ENCODE results near the gene BAIAP2L2.
A peak's percentile ranks its signal among the peaks of the same experiment; 100 is the strongest.
"Not testable (repeated sequence)": the region's sequence is repeated elsewhere in the genome, so short reads cannot be mapped to it uniquely, and the experiment has no call there.

The BAIAP2L2 gene

GRCh38 chr22:38110008-38110862, at the start of gene BAIAP2L2:
TSS of gene BAIAP2L2 (minus strand) at chr22:38110684. CDS start at chr22:38110525, 159 bp downstream.
- Mint-ChIP-seq H3K4me3 (no peak within 1 kb of the TSS), H3K36me3 (peaks cover 12% of the 10 kb centered on the region), H3K9me3 (peaks cover 2% of the 10 kb centered on the region), H3K27ac (peak within 1 kb of the TSS; percentile 87), H3K4me1 (peaks cover 4% of the 10 kb centered on the region), H3K27me3 (no peaks in the 10 kb centered on the region)
- DNase-seq (ENCODE audit: low spot score in 2 of 2) (no peak), ATAC-seq (ENCODE audit: low read depth) (no peak)

- H3K27ac Mint-ChIP-seq, result no peak overlapping the region
- DNase-seq (ENCODE audit: low spot score in 2 of 2), result no peak
- no peak overlapping the region for H3K4me3 Mint-ChIP-seq
- H3K27me3 Mint-ChIP-seq, result no peaks in the 10 kb centered on the region
- H3K36me3 Mint-ChIP-seq, result peaks cover 20% of the 10 kb centered on the region
- H3K9me3 Mint-ChIP-seq, result no peaks in the 10 kb centered on the region
- peaks cover 10% of the 10 kb centered on the region for H3K4me1 Mint-ChIP-seq
- ATAC-seq (ENCODE audit: low read depth), result no peak
These were observed 45.2 kb upstream of the BAIAP2L2 start for GRCh38 chr22:38155703-38156102.

- H3K4me1 Mint-ChIP-seq, result peaks cover 12% of the 10 kb centered on the region
- not testable (repeated sequence) for H3K4me3 Mint-ChIP-seq; ATAC-seq (ENCODE audit: low read depth); H3K9me3 Mint-ChIP-seq; H3K27me3 Mint-ChIP-seq; H3K27ac Mint-ChIP-seq; DNase-seq (ENCODE audit: low spot score in 2 of 2)
- H3K36me3 Mint-ChIP-seq, result peaks cover 20% of the 10 kb centered on the region
These were observed 44.1 kb upstream of the BAIAP2L2 start for GRCh38 chr22:38154563-38154915.

- H3K36me3 Mint-ChIP-seq, result peaks cover 20% of the 10 kb centered on the region
- no peaks in the 10 kb centered on the region for H3K27me3 Mint-ChIP-seq
- ATAC-seq (ENCODE audit: low read depth), result no peak
- no peak overlapping the region for H3K27ac Mint-ChIP-seq
- H3K4me1 Mint-ChIP-seq, result peaks cover 11% of the 10 kb centered on the region
- no peak overlapping the region for H3K4me3 Mint-ChIP-seq
- peaks cover 1% of the 10 kb centered on the region for H3K9me3 Mint-ChIP-seq
- DNase-seq (ENCODE audit: low spot score in 2 of 2), result no peak
These were observed 43.5 kb upstream of the BAIAP2L2 start for GRCh38 chr22:38153821-38154562.

DNA sequence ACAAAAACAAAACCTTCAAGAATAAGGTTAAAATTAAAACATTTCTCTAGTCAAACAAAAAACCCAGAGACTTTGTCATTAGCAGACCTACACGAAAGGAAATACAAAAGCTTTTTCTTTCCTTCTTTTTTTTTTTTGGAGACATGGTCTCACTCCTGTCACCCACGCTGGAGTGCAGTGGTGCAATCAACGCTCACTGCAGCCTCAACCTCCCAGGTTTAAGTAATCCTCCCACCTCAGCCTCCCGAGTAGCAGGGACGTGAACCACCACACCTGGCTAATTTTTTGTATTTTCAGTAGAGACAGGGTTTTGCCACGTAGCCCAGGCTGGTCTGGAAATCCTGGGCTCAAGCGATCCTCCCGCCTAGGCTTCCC, 40.6 kb upstream of the BAIAP2L2 start:
- H3K9me3 Mint-ChIP-seq, result peaks cover 1% of the 10 kb centered on the region
- DNase-seq (ENCODE audit: low spot score in 2 of 2) (no peak), ATAC-seq (ENCODE audit: low read depth) (no peak)
- peaks cover 23% of the 10 kb centered on the region for H3K36me3 Mint-ChIP-seq
- H3K4me1 Mint-ChIP-seq, result peaks cover 17% of the 10 kb centered on the region
- no peak overlapping the region for H3K27ac Mint-ChIP-seq
- H3K4me3 Mint-ChIP-seq, result no peak overlapping the region
- H3K27me3 Mint-ChIP-seq, result no peaks in the 10 kb centered on the region

- no peak for DNase-seq (ENCODE audit: low spot score in 2 of 2)
- H3K27me3 Mint-ChIP-seq, result no peaks in the 10 kb centered on the region
- ATAC-seq (ENCODE audit: low read depth), result no peak
These were observed 37.8 kb upstream of the BAIAP2L2 start for GRCh38 chr22:38148245-38148644.

GRCh38 chr22:38146166-38146565, 35.7 kb upstream of the BAIAP2L2 start:
- H3K4me3 Mint-ChIP-seq; ATAC-seq (ENCODE audit: low read depth); H3K27me3 Mint-ChIP-seq; H3K27ac Mint-ChIP-seq; H3K9me3 Mint-ChIP-seq; DNase-seq (ENCODE audit: low spot score in 2 of 2): not testable (repeated sequence)
- H3K4me1 Mint-ChIP-seq, result peaks cover 12% of the 10 kb centered on the region
- H3K36me3 Mint-ChIP-seq, result peaks cover 24% of the 10 kb centered on the region

More at GRCh38 chr22:38148245-38148644, 37.8 kb upstream of the BAIAP2L2 start:
- Mint-ChIP-seq H3K4me3 (no peak overlapping the region), H3K36me3 (peaks cover 25% of the 10 kb centered on the region), H3K27ac (no peak overlapping the region), H3K9me3 (peaks cover 1% of the 10 kb centered on the region), H3K4me1 (peaks cover 17% of the 10 kb centered on the region)

DNA sequence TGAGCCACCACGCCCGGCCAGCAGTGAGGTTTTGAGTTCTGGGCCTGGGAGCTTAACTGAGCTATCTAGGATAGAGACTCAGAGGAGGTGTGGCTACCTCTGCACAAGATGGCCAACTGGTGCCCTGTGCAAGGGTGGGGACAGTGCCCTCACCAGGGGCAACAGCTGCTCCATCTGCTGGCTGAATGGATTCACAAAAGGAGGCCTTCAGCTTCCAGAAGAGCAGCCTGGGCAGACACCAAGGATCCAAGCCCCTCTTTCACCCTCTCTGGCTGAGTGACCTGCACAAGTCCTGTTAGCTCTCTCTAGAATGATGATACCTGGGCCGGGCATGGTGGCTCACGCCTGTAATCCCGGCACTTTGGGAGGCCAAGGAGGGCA, 33.5 kb upstream of the BAIAP2L2 start:
- DNase-seq (ENCODE audit: low spot score in 2 of 2), result no peak
- Mint-ChIP-seq H3K9me3 (peaks cover under 1% of the 10 kb centered on the region), H3K27me3 (no peaks in the 10 kb centered on the region), H3K27ac (no peak overlapping the region), H3K4me3 (no peak overlapping the region), H3K4me1 (peaks cover 9% of the 10 kb centered on the region), H3K36me3 (peaks cover 30% of the 10 kb centered on the region)
- no peak for ATAC-seq (ENCODE audit: low read depth)

GRCh38 chr22:38142606-38143005, 32.1 kb upstream of the BAIAP2L2 start:
- ATAC-seq (ENCODE audit: low read depth), result no peak
- H3K36me3 Mint-ChIP-seq, result peaks cover 31% of the 10 kb centered on the region
- H3K27ac Mint-ChIP-seq, result no peak overlapping the region
- H3K4me1 Mint-ChIP-seq, result peaks cover 3% of the 10 kb centered on the region
- no peak overlapping the region for H3K4me3 Mint-ChIP-seq
- no peaks in the 10 kb centered on the region for H3K27me3 Mint-ChIP-seq
- no peaks in the 10 kb centered on the region for H3K9me3 Mint-ChIP-seq
- no peak for DNase-seq (ENCODE audit: low spot score in 2 of 2)

DNA sequence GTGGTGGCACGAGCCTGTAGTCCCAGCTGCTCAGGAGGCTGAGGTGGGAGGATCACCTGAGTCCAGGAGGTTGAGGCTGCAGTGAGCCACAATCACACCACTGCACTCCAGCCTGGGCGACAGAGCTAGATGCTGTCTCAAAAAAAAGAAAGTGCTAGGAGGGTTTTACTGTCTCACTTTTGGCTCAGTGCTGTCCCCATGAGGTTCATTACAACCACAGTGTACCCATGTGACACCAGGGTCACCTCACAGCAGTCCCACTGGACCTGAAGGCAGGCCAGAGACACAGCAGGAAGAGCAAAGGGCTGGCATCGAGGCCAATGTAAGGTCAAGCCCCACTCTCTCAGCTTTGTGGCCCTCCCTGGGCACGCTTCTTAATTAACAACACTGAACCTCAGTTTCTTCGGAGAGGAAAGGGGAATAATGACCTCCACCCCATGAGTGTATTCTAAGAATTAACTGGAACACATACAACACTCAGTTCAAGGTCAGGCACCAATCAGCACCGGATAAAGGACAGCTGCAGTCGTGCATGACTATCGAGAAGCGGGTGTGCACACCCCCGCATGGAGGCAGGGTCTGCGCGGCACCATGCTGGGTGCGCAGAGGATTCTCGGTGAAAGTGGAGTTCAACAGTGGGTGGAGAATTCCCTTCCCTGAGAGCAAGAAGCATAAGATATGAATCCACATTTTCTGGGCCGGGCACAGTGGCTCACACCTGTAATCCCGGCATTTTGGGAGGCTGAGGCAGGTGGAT, 30.9 kb upstream of the BAIAP2L2 start:
- H3K36me3 Mint-ChIP-seq, result peaks cover 32% of the 10 kb centered on the region
- no peaks in the 10 kb centered on the region for H3K9me3 Mint-ChIP-seq
- peaks cover 3% of the 10 kb centered on the region for H3K4me1 Mint-ChIP-seq
- ATAC-seq (ENCODE audit: low read depth), result no peak
- no peaks in the 10 kb centered on the region for H3K27me3 Mint-ChIP-seq
- no peak overlapping the region for H3K27ac Mint-ChIP-seq
- no peak overlapping the region for H3K4me3 Mint-ChIP-seq
- DNase-seq (ENCODE audit: low spot score in 2 of 2), result no peak

GRCh38 chr22:38139901-38140300, 29.4 kb upstream of the BAIAP2L2 start:
- peaks cover 3% of the 10 kb centered on the region for H3K4me1 Mint-ChIP-seq
- no peak overlapping the region for H3K27ac Mint-ChIP-seq
- H3K9me3 Mint-ChIP-seq, result no peaks in the 10 kb centered on the region
- peaks cover 33% of the 10 kb centered on the region for H3K36me3 Mint-ChIP-seq
- no peaks in the 10 kb centered on the region for H3K27me3 Mint-ChIP-seq
- H3K4me3 Mint-ChIP-seq, result no peak overlapping the region
- ATAC-seq (ENCODE audit: low read depth), result no peak
- DNase-seq (ENCODE audit: low spot score in 2 of 2), result no peak

GRCh38 chr22:38138961-38139360, 28.5 kb upstream of the BAIAP2L2 start:
- no peak for ATAC-seq (ENCODE audit: low read depth)
- Mint-ChIP-seq H3K27ac (no peak overlapping the region), H3K36me3 (peaks cover 37% of the 10 kb centered on the region), H3K4me1 (peaks cover 3% of the 10 kb centered on the region), H3K27me3 (no peaks in the 10 kb centered on the region), H3K9me3 (no peaks in the 10 kb centered on the region), H3K4me3 (no peak overlapping the region)
- no peak for DNase-seq (ENCODE audit: low spot score in 2 of 2)

GRCh38 chr22:38137876-38138687, 27.6 kb upstream of the BAIAP2L2 start:
- no peak for ATAC-seq (ENCODE audit: low read depth)
- Mint-ChIP-seq H3K9me3 (no peaks in the 10 kb centered on the region), H3K4me1 (no peaks in the 10 kb centered on the region), H3K27ac (no peak overlapping the region), H3K36me3 (peaks cover 32% of the 10 kb centered on the region), H3K27me3 (no peaks in the 10 kb centered on the region), H3K4me3 (no peak overlapping the region)
- DNase-seq (ENCODE audit: low spot score in 2 of 2), result no peak

All from memory B cell (primary cell).